ENCODE data around the gene PDGFC. TPM values are rescaled to one million over a fixed set of nuclear protein-coding genes. Genes with fewer than 3 reads are reported as not detected.

PDGFC gene
- total RNA-seq, 2 experiments from 2014 or later = not detected

DNA sequence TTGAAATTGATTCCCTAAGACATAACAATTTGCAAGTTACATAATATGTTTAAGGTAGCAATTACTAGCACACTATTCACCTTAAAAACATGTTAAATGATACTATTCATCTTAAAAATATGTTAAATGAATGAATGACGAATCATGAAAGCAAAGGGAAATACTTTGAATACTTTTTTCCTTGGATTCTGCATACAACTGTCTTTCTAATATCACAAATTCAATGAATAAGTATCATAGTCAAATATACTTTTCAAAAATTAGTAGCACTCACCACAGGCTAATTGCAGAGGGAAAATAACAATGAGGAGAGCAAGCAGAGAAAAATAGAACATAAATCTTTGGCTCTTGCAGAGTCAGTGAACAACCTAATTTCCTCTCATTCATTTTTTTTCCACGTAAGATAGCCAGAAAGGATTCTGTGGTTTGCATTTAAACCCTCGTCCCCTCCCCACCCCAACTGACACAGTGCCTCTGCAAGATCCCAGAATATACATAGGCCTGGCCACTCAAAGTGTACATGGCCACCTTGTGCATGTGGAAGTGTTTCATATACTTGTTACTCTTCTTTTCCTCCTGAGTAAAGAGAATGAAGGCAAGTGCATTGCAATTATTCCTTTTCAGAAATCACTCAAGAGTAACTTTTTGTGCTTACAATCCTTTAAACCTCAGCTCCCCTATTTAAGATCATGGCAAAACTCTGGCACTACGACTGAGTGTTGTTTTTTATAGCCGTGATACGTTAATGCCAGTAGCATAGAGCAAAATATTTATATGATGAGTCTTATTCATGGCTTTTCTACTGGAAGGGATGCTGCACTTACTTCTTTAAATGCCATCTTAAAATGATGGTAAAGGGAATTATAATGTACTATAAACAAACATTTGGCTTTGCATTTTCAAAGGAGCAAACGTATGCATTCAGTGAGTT lies 236.4 kb downstream of the PDGFC start:
- H3K4me2 ChIP-seq (ENCODE audit: low read length) = no peak overlapping the region
- intact Hi-C loops (cut with micrococcal nuclease; ENCODE audit: unreplicated experiment) = no loop called here
- no peak overlapping the region for H3K27ac ChIP-seq (ENCODE audit: low read depth, low read length, poor library complexity, severe bottlenecking)
- no peaks in the 10 kb centered on the region for H4K20me1 ChIP-seq (ENCODE audit: insufficient read depth, low read length)
- ChIA-PET CTCF (ENCODE audit: unreplicated experiment) (no interaction called here), POLR2A (no interaction called here)
- no peak for DNase-seq (ENCODE audit: low spot score)
- H3K4me1 ChIP-seq (ENCODE audit: insufficient read depth, low read length, poor library complexity, severe bottlenecking) = no peaks in the 10 kb centered on the region
- H2AFZ ChIP-seq (ENCODE audit: low read length) = no peak overlapping the region
- no TSS peak for BruUV-seq (replicated peaks)
- no peaks in the 10 kb centered on the region for H3K36me3 ChIP-seq (ENCODE audit: insufficient read depth, low read length)
- no peaks in the 10 kb centered on the region for H3K9me3 ChIP-seq (ENCODE audit: low read length)
- TF ChIP-seq EZH2phosphoT487 (IDR thresholded peaks at IDR 0.05; ENCODE audit: borderline replicate concordance, low read depth, low read length) = no peak
- TF ChIP-seq, protein P1, sequence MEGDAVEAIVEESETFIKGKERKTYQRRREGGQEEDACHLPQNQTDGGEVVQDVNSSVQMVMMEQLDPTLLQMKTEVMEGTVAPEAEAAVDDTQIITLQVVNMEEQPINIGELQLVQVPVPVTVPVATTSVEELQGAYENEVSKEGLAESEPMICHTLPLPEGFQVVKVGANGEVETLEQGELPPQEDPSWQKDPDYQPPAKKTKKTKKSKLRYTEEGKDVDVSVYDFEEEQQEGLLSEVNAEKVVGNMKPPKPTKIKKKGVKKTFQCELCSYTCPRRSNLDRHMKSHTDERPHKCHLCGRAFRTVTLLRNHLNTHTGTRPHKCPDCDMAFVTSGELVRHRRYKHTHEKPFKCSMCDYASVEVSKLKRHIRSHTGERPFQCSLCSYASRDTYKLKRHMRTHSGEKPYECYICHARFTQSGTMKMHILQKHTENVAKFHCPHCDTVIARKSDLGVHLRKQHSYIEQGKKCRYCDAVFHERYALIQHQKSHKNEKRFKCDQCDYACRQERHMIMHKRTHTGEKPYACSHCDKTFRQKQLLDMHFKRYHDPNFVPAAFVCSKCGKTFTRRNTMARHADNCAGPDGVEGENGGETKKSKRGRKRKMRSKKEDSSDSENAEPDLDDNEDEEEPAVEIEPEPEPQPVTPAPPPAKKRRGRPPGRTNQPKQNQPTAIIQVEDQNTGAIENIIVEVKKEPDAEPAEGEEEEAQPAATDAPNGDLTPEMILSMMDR (conservative IDR thresholded peaks at IDR 0.05; ENCODE audit: low read length) = no peak
- H3K9me2 ChIP-seq (ENCODE audit: insufficient read depth, low read length) = no peaks in the 10 kb centered on the region
- no peaks in the 10 kb centered on the region for H3K79me2 ChIP-seq (ENCODE audit: insufficient read depth, low read depth, low read length)
- H3K4me3 ChIP-seq (ENCODE audit: low read depth, low read length, poor library complexity, severe bottlenecking) = no peak overlapping the region

DNA sequence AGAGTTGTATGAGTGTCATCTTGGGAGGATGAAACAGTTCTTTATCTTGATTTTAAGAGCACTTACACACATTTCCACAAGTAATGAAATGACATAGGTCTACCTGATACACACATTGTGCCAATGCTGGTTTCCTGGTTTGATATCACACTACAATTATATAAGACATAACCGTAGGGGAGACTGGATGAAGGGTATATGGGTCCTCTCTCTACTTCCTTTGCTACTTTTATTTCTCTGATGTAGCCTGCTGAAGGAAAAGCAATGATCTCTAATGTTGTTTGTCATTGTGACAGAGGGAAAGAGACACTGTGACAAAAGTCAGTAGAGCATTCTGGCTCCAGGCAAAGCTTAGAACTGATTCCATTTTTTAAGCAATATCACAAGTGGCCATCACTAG lies 238.0 kb downstream of the PDGFC start:
- ChIA-PET CTCF (ENCODE audit: unreplicated experiment) (no interaction called here), POLR2A (no interaction called here)
- H3K4me1 ChIP-seq (ENCODE audit: insufficient read depth, low read length, poor library complexity, severe bottlenecking) = no peaks in the 10 kb centered on the region
- H3K4me2 ChIP-seq (ENCODE audit: low read length) = no peak overlapping the region
- H3K9me2 ChIP-seq (ENCODE audit: insufficient read depth, low read length) = no peaks in the 10 kb centered on the region
- DNase-seq (ENCODE audit: low spot score) = no peak
- intact Hi-C loops (cut with micrococcal nuclease; ENCODE audit: unreplicated experiment) = no loop called here
- no peaks in the 10 kb centered on the region for H3K79me2 ChIP-seq (ENCODE audit: insufficient read depth, low read depth, low read length)
- TF ChIP-seq, protein P1 (conservative IDR thresholded peaks at IDR 0.05; ENCODE audit: low read length) = no peak
- no peak for TF ChIP-seq EZH2phosphoT487 (IDR thresholded peaks at IDR 0.05; ENCODE audit: borderline replicate concordance, low read depth, low read length)
- H3K27ac ChIP-seq (ENCODE audit: low read depth, low read length, poor library complexity, severe bottlenecking) = no peak overlapping the region
- H4K20me1 ChIP-seq (ENCODE audit: insufficient read depth, low read length) = no peaks in the 10 kb centered on the region
- no peak overlapping the region for H3K4me3 ChIP-seq (ENCODE audit: low read depth, low read length, poor library complexity, severe bottlenecking)
- BruUV-seq (replicated peaks) = no TSS peak
- no peak overlapping the region for H2AFZ ChIP-seq (ENCODE audit: low read length)
- no peaks in the 10 kb centered on the region for H3K36me3 ChIP-seq (ENCODE audit: insufficient read depth, low read length)
- H3K9me3 ChIP-seq (ENCODE audit: low read length) = no peaks in the 10 kb centered on the region

DNA sequence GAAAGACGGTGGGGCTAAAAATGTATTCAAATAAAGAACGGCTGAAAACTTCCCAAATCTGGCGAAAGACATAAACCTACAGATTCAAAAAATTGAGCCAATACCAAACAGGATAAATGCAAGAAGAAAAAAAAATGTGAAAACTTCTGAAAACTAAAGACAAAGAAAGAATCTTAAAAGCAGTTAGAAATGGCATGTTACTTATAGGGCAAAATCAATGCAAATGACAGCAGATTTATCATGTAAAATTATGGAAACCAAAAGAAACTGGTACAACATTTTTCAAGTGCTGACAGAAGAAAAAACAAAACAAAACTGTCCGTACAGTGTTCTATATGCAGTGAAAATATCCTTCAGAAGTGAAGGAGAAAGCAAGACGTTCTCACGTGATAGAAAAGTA lies 239.0 kb downstream of the PDGFC start:
- Histone ChIP-seq H3K4me2 (ENCODE audit: low read length) (no peak overlapping the region), H3K4me3 (ENCODE audit: low read depth, low read length, poor library complexity, severe bottlenecking) (no peak overlapping the region), H2AFZ (ENCODE audit: low read length) (no peak overlapping the region), H4K20me1 (ENCODE audit: insufficient read depth, low read length) (no peaks in the 10 kb centered on the region), H3K79me2 (ENCODE audit: insufficient read depth, low read depth, low read length) (no peaks in the 10 kb centered on the region), H3K27ac (ENCODE audit: low read depth, low read length, poor library complexity, severe bottlenecking) (no peak overlapping the region), H3K9me3 (ENCODE audit: low read length) (no peaks in the 10 kb centered on the region), H3K4me1 (ENCODE audit: insufficient read depth, low read length, poor library complexity, severe bottlenecking) (no peaks in the 10 kb centered on the region), H3K9me2 (ENCODE audit: insufficient read depth, low read length) (no peaks in the 10 kb centered on the region), H3K36me3 (ENCODE audit: insufficient read depth, low read length) (no peaks in the 10 kb centered on the region)
- intact Hi-C loops (cut with micrococcal nuclease; ENCODE audit: unreplicated experiment) = no loop called here
- no TSS peak for BruUV-seq (replicated peaks)
- ChIA-PET POLR2A (no interaction called here), CTCF (ENCODE audit: unreplicated experiment) (no interaction called here)
- DNase-seq (ENCODE audit: low spot score) = no peak
- TF ChIP-seq, protein P1 (conservative IDR thresholded peaks at IDR 0.05; ENCODE audit: low read length) = no peak
- no peak for TF ChIP-seq EZH2phosphoT487 (IDR thresholded peaks at IDR 0.05; ENCODE audit: borderline replicate concordance, low read depth, low read length)

All from OCI-LY7 (cell line).